Nephron progenitor cell (in vitro differentiated cells): ENCODE measurements around the gene GPN2.

ENCODE experiments used
- DNase-seq: peaks from one replicate; pipeline ENCODE4 v3.0.0; 2021
- H3K27ac Mint-ChIP-seq: 2 replicates; pipeline ENCODE4 v1.8.0; 2021; ENCODE audit warnings: mild to moderate bottlenecking, moderate library complexity, mixed read lengths
- H3K27me3 Mint-ChIP-seq: 2 replicates; pipeline ENCODE4 v1.8.0; 2021; ENCODE audit warnings: mild to moderate bottlenecking, low read depth, mixed read lengths; ENCODE audit not compliant: poor library complexity
- H3K36me3 Mint-ChIP-seq: 2 replicates; pipeline ENCODE4 v1.8.0; 2021; ENCODE audit warnings: low read depth, mixed read lengths
- H3K4me1 Mint-ChIP-seq: 2 replicates; pipeline ENCODE4 v1.8.0; 2021; ENCODE audit warnings: mixed read lengths
- H3K4me3 Mint-ChIP-seq: 2 replicates; pipeline ENCODE4 v1.8.0; 2021; ENCODE audit warnings: mild to moderate bottlenecking, moderate library complexity, mixed read lengths
- H3K9me3 Mint-ChIP-seq: 2 replicates; pipeline ENCODE4 v1.8.0; 2021; ENCODE audit warnings: mild to moderate bottlenecking, moderate library complexity, mixed read lengths
- TF ChIP-seq, protein P1 (sequence below): fragments of 200-600 bp; sonication (generic); IDR thresholded peaks from 2 replicates; pipeline ENCODE4 v1.5.0; 2021; ENCODE audit warnings: antibody characterized with exemption

GPN2 gene

GRCh38 chr1:26833432-26834405, 56.4 kb downstream of the GPN2 start:
- Mint-ChIP-seq H3K9me3 (no peaks in the 10 kb centered on the region), H3K27ac (peak overlapping the region; percentile 8), H3K27me3 (peaks cover 6% of the 10 kb centered on the region), H3K4me3 (no peak overlapping the region), H3K4me1 (peaks cover 20% of the 10 kb centered on the region), H3K36me3 (peaks cover 57% of the 10 kb centered on the region)
- no peak for DNase-seq
- TF ChIP-seq, protein P1, sequence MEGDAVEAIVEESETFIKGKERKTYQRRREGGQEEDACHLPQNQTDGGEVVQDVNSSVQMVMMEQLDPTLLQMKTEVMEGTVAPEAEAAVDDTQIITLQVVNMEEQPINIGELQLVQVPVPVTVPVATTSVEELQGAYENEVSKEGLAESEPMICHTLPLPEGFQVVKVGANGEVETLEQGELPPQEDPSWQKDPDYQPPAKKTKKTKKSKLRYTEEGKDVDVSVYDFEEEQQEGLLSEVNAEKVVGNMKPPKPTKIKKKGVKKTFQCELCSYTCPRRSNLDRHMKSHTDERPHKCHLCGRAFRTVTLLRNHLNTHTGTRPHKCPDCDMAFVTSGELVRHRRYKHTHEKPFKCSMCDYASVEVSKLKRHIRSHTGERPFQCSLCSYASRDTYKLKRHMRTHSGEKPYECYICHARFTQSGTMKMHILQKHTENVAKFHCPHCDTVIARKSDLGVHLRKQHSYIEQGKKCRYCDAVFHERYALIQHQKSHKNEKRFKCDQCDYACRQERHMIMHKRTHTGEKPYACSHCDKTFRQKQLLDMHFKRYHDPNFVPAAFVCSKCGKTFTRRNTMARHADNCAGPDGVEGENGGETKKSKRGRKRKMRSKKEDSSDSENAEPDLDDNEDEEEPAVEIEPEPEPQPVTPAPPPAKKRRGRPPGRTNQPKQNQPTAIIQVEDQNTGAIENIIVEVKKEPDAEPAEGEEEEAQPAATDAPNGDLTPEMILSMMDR = no peak

GRCh38 chr1:26832249-26832960, 57.7 kb downstream of the GPN2 start:
- Mint-ChIP-seq H3K36me3 (peaks cover 47% of the 10 kb centered on the region), H3K27ac (no peak overlapping the region), H3K4me1 (peaks cover 33% of the 10 kb centered on the region), H3K4me3 (no peak overlapping the region), H3K27me3 (peaks cover 6% of the 10 kb centered on the region), H3K9me3 (no peaks in the 10 kb centered on the region)
- no peak for DNase-seq
- TF ChIP-seq, protein P1 = no peak

DNA sequence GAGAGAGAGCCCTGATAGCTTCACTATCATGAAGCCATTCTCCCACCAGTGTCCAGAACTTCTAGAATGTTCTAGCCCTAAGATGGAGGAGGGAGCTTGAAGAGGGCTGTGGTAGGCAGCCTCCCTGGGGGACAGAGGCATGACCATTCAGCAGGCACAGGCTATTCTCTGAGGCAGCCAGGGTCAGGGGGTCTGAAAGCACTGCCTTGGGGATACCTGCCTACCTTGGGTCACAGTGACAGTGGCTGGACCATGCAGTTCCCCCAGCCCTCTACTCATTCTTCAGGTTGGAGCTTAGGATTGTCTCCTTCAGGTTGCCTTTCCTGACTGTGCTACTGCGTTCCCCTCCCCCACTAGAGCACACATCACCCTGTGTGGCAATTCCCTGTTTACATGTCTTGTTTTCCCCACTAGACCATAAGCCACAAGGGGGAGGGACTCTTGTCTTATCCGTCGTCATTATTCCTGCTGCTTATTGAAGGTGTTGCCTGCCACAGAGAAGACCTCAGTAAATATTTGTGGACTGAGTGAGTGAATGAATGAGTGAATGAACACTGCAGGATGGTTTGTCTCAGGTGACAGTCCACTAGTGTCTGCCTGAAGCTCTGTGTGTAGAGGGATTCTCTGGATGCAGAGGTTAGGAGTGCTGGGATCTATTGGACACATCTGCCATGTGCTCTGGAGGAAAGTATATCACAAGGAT, 58.4 kb downstream of the GPN2 start:
- H3K4me1 Mint-ChIP-seq = peaks cover 36% of the 10 kb centered on the region
- no peak for DNase-seq
- no peak overlapping the region for H3K4me3 Mint-ChIP-seq
- H3K9me3 Mint-ChIP-seq = no peaks in the 10 kb centered on the region
- H3K27me3 Mint-ChIP-seq = peaks cover 6% of the 10 kb centered on the region
- peaks cover 45% of the 10 kb centered on the region for H3K36me3 Mint-ChIP-seq
- TF ChIP-seq, protein P1 = no peak
- peak overlapping the region; percentile 57 for H3K27ac Mint-ChIP-seq

DNA sequence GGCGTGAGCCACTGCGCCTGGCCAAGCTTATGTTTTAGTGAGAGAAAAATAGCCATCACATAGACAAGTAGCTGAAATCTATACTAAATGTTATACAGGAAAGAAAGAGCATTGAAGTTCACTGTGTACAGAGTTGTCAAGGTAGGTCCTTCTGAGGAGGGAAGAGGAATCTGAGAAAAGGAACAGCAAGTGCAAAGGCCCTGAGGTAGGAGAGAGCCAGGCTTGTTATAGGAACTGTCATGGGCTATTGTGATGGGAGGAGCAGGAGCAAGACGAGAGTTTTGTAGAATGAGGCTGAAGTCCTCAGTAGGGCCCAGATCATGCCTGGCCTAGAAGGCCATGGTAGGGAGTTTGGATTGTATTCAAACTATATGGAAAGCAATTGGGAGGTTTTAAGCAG, 59.0 kb downstream of the GPN2 start:
- DNase-seq = no peak
- no peak overlapping the region for H3K4me3 Mint-ChIP-seq
- peaks cover 39% of the 10 kb centered on the region for H3K4me1 Mint-ChIP-seq
- H3K36me3 Mint-ChIP-seq = peaks cover 38% of the 10 kb centered on the region
- TF ChIP-seq, protein P1 = no peak
- no peaks in the 10 kb centered on the region for H3K9me3 Mint-ChIP-seq
- peaks cover under 1% of the 10 kb centered on the region for H3K27me3 Mint-ChIP-seq
- peak overlapping the region; percentile 57 for H3K27ac Mint-ChIP-seq

GRCh38 chr1:26829184-26829911, 60.7 kb downstream of the GPN2 start:
- H3K4me1 Mint-ChIP-seq = peaks cover 55% of the 10 kb centered on the region
- TF ChIP-seq, protein P1 = no peak
- DNase-seq = no peak
- no peak overlapping the region for H3K27ac Mint-ChIP-seq
- no peaks in the 10 kb centered on the region for H3K27me3 Mint-ChIP-seq
- peak overlapping the region; percentile 42 for H3K4me3 Mint-ChIP-seq
- no peaks in the 10 kb centered on the region for H3K9me3 Mint-ChIP-seq
- peaks cover 22% of the 10 kb centered on the region for H3K36me3 Mint-ChIP-seq
